Endodermal cell (in vitro differentiated cells): ENCODE measurements around the gene NLGN1. TPM values are rescaled to one million over a fixed set of nuclear protein-coding genes. Genes with fewer than 3 reads are reported as not detected.

Experiments used
- DNase-seq: peaks from one replicate; pipeline ENCODE4 v3.0.0-alpha.2; 2017
- H3K27ac ChIP-seq: 2 replicates; pipeline ENCODE4 v1.5.1; 2013; ENCODE audit warnings: mild to moderate bottlenecking, low read depth, low read length, moderate library complexity
- H3K27me3 ChIP-seq: 2 replicates; pipeline ENCODE4 v1.6.1; 2013; ENCODE audit warnings: mild to moderate bottlenecking, low read length, moderate library complexity; ENCODE audit not compliant: insufficient read depth, control insufficient read depth, poor library complexity, severe bottlenecking
- H3K36me3 ChIP-seq: 2 replicates; pipeline ENCODE4 v1.7.0; 2013; ENCODE audit warnings: mild to moderate bottlenecking, low read length, moderate library complexity; ENCODE audit not compliant: control insufficient read depth, insufficient read depth
- H3K4me1 ChIP-seq: one replicate; pipeline ENCODE4 v1.7.0; 2013; ENCODE audit warnings: low read length; ENCODE audit not compliant: control insufficient read depth, insufficient read depth
- H3K4me3 ChIP-seq: 2 replicates; pipeline ENCODE4 v1.5.1; 2013; ENCODE audit warnings: mild to moderate bottlenecking, low read length, moderate library complexity
- H3K9ac ChIP-seq: 2 replicates; pipeline ENCODE4 v1.6.1; 2013; ENCODE audit warnings: mild to moderate bottlenecking, low read length, moderate library complexity; ENCODE audit not compliant: poor library complexity, severe bottlenecking; ENCODE audit errors: extremely low read depth
- H3K9me3 ChIP-seq: 2 replicates; pipeline ENCODE4 v1.6.1; 2013; ENCODE audit warnings: mild to moderate bottlenecking, low read length, moderate library complexity; ENCODE audit not compliant: control insufficient read depth
- H3K27ac Mint-ChIP-seq: 2 replicates; pipeline ENCODE4 v1.8.0; 2020; ENCODE audit warnings: mixed read lengths
- H3K27me3 Mint-ChIP-seq: 2 replicates; pipeline ENCODE4 v1.8.0; 2021; ENCODE audit warnings: mild to moderate bottlenecking, mixed read lengths; ENCODE audit not compliant: insufficient read depth
- H3K36me3 Mint-ChIP-seq: 2 replicates; pipeline ENCODE4 v1.8.0; 2020; ENCODE audit warnings: low read depth, mixed read lengths
- H3K4me1 Mint-ChIP-seq: 2 replicates; pipeline ENCODE4 v1.8.0; 2020; ENCODE audit warnings: mixed read lengths
- H3K4me3 Mint-ChIP-seq: 2 replicates; pipeline ENCODE4 v1.8.0; 2020; ENCODE audit warnings: mild to moderate bottlenecking, moderate library complexity, mixed read lengths
- H3K9me3 Mint-ChIP-seq: 2 replicates; pipeline ENCODE4 v1.8.0; 2020; ENCODE audit warnings: mild to moderate bottlenecking, mixed read lengths
- CTCF ChIP-seq: fragments of 200-600 bp; sonication (generic); conservative IDR thresholded peaks from 2 replicates; pipeline ENCODE4 v1.5.0; 2021; ENCODE audit warnings: antibody characterized with exemption, mild to moderate bottlenecking
- WGBS, 2 experiments: methylation state at CpG; one replicate each; pipeline versions ENCODE4 v1.1.5 to v1.1.7; 2013; ENCODE audit warnings: missing lambda C conversion rate in 2 of 2, mixed read lengths in 1 of 2; ENCODE audit not compliant: insufficient coverage in 1 of 2, insufficient read length in 1 of 2; 5-methylcytosine and 5-hydroxymethylcytosine counted together
- total RNA-seq, 2 donors: library from RNA; stranded (reverse); fragmentation: NEBNext Ultra II Directional in 1 of 2; extraction: Animal tissue kit (Norgen Biotek cat#: 25700) in 1 of 2; gene quantifications; 2 replicates in 1 of 2; 3 replicates in 1 of 2; pipeline ENCODE4 v1.2.1, GENCODE V29; 2021

Gene NLGN1
- total RNA-seq, 2 donors from 2014 or later, result 3.4 to 14.3 TPM

DNA sequence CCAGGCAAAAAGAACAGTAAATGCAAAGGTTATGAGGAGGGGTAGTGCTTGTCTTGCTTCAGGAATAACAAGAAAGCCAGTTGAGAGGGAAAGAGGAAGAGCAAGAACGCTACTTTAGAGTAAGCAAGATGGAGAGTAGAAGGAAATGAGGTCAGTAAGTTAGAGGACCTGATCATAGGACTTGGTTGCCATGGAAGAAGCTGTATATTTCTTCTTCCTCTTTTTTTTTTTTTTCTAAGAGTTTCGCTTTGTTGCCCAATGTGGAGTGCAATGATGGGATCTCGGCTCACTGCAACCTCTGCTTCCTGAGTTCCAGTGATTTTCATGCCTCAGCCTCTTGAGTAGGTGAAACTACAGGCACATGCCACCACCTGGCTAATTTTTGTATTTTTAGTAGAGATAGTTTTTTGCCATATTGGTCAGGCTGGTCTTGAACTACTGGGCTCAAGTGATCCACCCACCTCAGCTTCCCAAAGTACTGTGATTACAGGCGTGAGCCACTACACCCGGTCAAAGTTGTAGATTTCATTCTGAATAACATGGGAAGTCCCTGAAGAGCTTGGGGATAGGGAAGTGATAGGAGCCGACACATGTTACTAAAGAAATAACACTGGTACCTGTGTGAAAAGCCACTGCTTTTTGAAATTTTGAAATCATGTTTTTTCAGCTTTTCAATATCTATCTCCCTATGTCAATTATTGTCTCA, 933.7 kb downstream of the NLGN1 start:
- no peaks in the 10 kb centered on the region for H3K36me3 Mint-ChIP-seq
- no peaks in the 10 kb centered on the region for H3K4me1 ChIP-seq
- no peak overlapping the region for H3K27ac Mint-ChIP-seq

DNA sequence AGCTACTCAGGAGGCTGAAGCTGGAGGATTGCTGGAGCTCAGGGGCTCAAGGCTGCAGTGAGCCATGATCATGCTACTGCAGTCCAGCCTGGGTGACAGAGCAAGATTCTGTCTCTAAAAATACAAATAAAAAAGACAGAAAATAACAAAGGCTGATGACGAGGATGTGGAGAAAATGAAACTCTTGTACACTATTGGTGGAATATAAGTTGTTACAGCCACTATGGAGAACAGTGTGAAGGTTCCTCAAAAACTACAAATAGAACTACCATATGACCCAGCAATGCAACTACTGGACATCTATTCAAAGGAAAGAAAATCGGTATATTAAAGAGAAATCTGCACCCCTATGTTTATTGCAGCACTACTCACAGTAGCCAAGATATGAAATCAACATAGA, 934.8 kb downstream of the NLGN1 start:
- no peak overlapping the region for H3K4me3 Mint-ChIP-seq
- Histone ChIP-seq H3K27me3 (no peaks in the 10 kb centered on the region), H3K4me1 (no peaks in the 10 kb centered on the region), H3K36me3 (no peaks in the 10 kb centered on the region), H3K9me3 (no peaks in the 10 kb centered on the region), H3K9ac (no peak overlapping the region), H3K4me3 (no peak overlapping the region), H3K27ac (no peak overlapping the region)
- H3K27ac Mint-ChIP-seq, result no peak overlapping the region
- peaks cover 2% of the 10 kb centered on the region for H3K27me3 Mint-ChIP-seq
- DNase-seq, result no peak
- WGBS, 2 experiments, result 100% methylated on average over 2 of the region's 2 CpGs; no CpG with 5 or more reads in 1 of the 2 experiments
- H3K36me3 Mint-ChIP-seq, result no peaks in the 10 kb centered on the region
- peaks cover 4% of the 10 kb centered on the region for H3K4me1 Mint-ChIP-seq
- no peaks in the 10 kb centered on the region for H3K9me3 Mint-ChIP-seq
- no peak for TF ChIP-seq CTCF

More for the DNA sequence above, 933.7 kb downstream of the NLGN1 start:
- Histone ChIP-seq H3K4me3 (no peak overlapping the region), H3K27ac (no peak overlapping the region), H3K36me3 (no peaks in the 10 kb centered on the region), H3K9ac (no peak overlapping the region), H3K27me3 (no peaks in the 10 kb centered on the region), H3K9me3 (no peaks in the 10 kb centered on the region)
- WGBS, 2 experiments, result 88 to 93% methylated on average over 3 to 6 of the region's 6 CpGs
- DNase-seq, result no peak
- peaks cover 6% of the 10 kb centered on the region for H3K4me1 Mint-ChIP-seq
- no peak for TF ChIP-seq CTCF
- H3K4me3 Mint-ChIP-seq, result no peak overlapping the region
- H3K27me3 Mint-ChIP-seq, result peaks cover 2% of the 10 kb centered on the region
- H3K9me3 Mint-ChIP-seq, result no peaks in the 10 kb centered on the region

GRCh38 chr3:174333640-174334039, 936.1 kb downstream of the NLGN1 start:
- H3K27ac ChIP-seq, result no peak overlapping the region
- no peak overlapping the region for H3K4me3 ChIP-seq
- no peaks in the 10 kb centered on the region for H3K4me1 ChIP-seq
- peaks cover 2% of the 10 kb centered on the region for H3K27me3 Mint-ChIP-seq
- no peaks in the 10 kb centered on the region for H3K36me3 Mint-ChIP-seq
- DNase-seq, result no peak
- 90 to 100% methylated on average over 1 to 2 of the region's 2 CpGs for WGBS, 2 experiments
- no peak overlapping the region for H3K9ac ChIP-seq
- H3K36me3 ChIP-seq, result no peaks in the 10 kb centered on the region
- no peak for TF ChIP-seq CTCF
- H3K4me1 Mint-ChIP-seq, result peaks cover 4% of the 10 kb centered on the region
- no peak overlapping the region for H3K27ac Mint-ChIP-seq
- no peaks in the 10 kb centered on the region for H3K27me3 ChIP-seq
- H3K4me3 Mint-ChIP-seq, result no peak overlapping the region
- H3K9me3 ChIP-seq, result no peaks in the 10 kb centered on the region
- H3K9me3 Mint-ChIP-seq, result no peaks in the 10 kb centered on the region
